Stomach (tissue), 4 donors: ENCODE results near the gene NEK10.

ENCODE experiments used
- EP300 ChIP-seq: sonication (generic); formaldehyde crosslinking; IDR thresholded peaks from one replicate; pipeline ENCODE4 v1.6.1; 2017; ENCODE audit warnings: antibody characterized with exemption
- POLR2A ChIP-seq, 4 donors: fragments of 450-650 bp; IDR thresholded peaks; one replicate each; pipeline ENCODE4 v1.6.1; 2016; ENCODE audit warnings: antibody characterized with exemption in 4 of 4, control low read depth in 2 of 4, mild to moderate bottlenecking in 1 of 4, moderate library complexity in 1 of 4
- POLR2AphosphoS5 ChIP-seq, 3 donors: sonication (generic); formaldehyde crosslinking; IDR thresholded peaks; one replicate each; pipeline ENCODE4 v1.6.1; 2016; ENCODE audit warnings: antibody characterized with exemption in 3 of 3
- TF ChIP-seq, protein P1 (sequence below), 7 experiments: fragments of 450-650 bp in 4 of 7; fragments of 200-600 bp in 3 of 7; sonication (generic) in 3 of 7; IDR thresholded peaks; one replicate each; pipeline ENCODE4 v1.5.1; 2016 to 2019; ENCODE audit warnings: antibody characterized with exemption in 7 of 7, control low read depth in 2 of 7, mild to moderate bottlenecking in 1 of 7

DNA sequence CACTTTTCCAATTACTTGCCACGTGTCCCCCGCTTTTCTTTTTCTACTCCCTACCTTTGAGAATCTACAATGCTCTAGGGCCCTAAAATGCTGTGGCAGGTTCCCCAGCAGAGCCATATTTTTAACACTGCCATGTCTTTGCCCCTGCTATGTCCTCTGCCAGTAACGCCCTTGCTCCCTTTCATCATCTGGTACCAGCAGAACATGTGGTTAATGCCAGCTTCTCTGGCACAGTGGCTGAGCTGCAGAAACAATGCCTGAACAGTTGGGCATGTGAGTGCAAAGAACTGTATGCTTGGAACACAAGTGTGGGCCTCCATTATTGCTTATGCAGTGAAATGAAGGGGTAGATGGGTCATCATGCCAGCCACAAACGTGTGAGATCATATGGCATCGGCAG, 287.6 kb downstream of the NEK10 start:
- TF ChIP-seq, protein P1, sequence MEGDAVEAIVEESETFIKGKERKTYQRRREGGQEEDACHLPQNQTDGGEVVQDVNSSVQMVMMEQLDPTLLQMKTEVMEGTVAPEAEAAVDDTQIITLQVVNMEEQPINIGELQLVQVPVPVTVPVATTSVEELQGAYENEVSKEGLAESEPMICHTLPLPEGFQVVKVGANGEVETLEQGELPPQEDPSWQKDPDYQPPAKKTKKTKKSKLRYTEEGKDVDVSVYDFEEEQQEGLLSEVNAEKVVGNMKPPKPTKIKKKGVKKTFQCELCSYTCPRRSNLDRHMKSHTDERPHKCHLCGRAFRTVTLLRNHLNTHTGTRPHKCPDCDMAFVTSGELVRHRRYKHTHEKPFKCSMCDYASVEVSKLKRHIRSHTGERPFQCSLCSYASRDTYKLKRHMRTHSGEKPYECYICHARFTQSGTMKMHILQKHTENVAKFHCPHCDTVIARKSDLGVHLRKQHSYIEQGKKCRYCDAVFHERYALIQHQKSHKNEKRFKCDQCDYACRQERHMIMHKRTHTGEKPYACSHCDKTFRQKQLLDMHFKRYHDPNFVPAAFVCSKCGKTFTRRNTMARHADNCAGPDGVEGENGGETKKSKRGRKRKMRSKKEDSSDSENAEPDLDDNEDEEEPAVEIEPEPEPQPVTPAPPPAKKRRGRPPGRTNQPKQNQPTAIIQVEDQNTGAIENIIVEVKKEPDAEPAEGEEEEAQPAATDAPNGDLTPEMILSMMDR (IDR thresholded peaks at IDR 0.05) = no peak
- TF ChIP-seq POLR2A (IDR thresholded peaks at IDR 0.05) (no peak), EP300 (no peak), POLR2AphosphoS5 (IDR thresholded peaks at IDR 0.05) (no peak)
